HCT116 (cell line): ENCODE measurements around the gene ERVH48-1. TPM values are rescaled to one million over a fixed set of nuclear protein-coding genes. Genes with fewer than 3 reads are reported as not detected.
"Not testable (repeated sequence)": the region's sequence is repeated elsewhere in the genome, so short reads cannot be mapped to it uniquely, and the experiment has no call there.

Experiments used
- ATAC-seq: fragments of 200-7000 bp; cut with Tn5 transposase; 2 replicates; pipeline ENCODE4 v1.9.1; 2020; ENCODE audit warnings: mild to moderate bottlenecking, moderate library complexity
- BruUV-seq: library from RNA; stranded (reverse); fragments of 400-500 nt; replicated peaks from 2 replicates; lab custom pipeline; 2021; lab: Mats Ljungman, UMichigan
- CTCF ChIA-PET: fragments of 300-600 bp; sonication (Branson Sonifier 250); formaldehyde crosslinking; loops from one replicate; lab custom pipeline; 2021; ENCODE audit warnings: antibody characterized with exemption; lab: Charles Lee
- POLR2A ChIA-PET: fragments of 300-600, 350-600 bp; sonication (Branson Sonifier 250); formaldehyde crosslinking; loops from one replicate; lab custom pipeline; 2021; ENCODE audit warnings: antibody characterized with exemption; lab: Charles Lee
- RAD21 ChIA-PET, 2 experiments: fragments of 300-600 bp; sonication (Branson Sonifier 250); formaldehyde crosslinking; loops; one replicate each; lab custom pipeline; 2023; ENCODE audit warnings: low total read pairs in 2 of 2; ENCODE audit not compliant: uncharacterized antibody in 2 of 2, unreplicated experiment in 2 of 2, low non-redundant PET in 1 of 2; lab: Charles Lee
- DNase-seq: peaks from one replicate; pipeline ENCODE4 v3.0.0-alpha.2; 2010; ENCODE audit warnings: low read depth, low spot score
- H2AFZ ChIP-seq: fragments of 200-600 bp; shearing (Covaris generic), sonication (generic); 2 replicates; pipeline ENCODE4 v1.6.1; 2017; ENCODE audit warnings: low read depth, mixed run types, mixed read lengths, antibody characterized with exemption, low read length; ENCODE audit not compliant: poor library complexity, severe bottlenecking
- H3K27ac ChIP-seq: 2 replicates; pipeline ENCODE4 v1.5.1; 2012; ENCODE audit warnings: low read depth, low read length
- H3K27me3 ChIP-seq: fragments of 200-600 bp; sonication (generic); 2 replicates; pipeline ENCODE4 v1.6.1; 2016; ENCODE audit warnings: mixed run types, low read length, mixed read lengths; ENCODE audit not compliant: insufficient read depth
- H3K36me3 ChIP-seq, 2 experiments: fragments of 200-500 bp in 1 of 2; fragments of 200-600 bp in 1 of 2; sonication (Bioruptor generic) in 1 of 2; sonication (generic) in 1 of 2; 2 replicates each; pipeline versions ENCODE4 v1.5.1 to v1.6.1; 2014 to 2016; ENCODE audit warnings: low read length in 2 of 2, inconsistent platforms in 1 of 2, mixed read lengths in 1 of 2, mixed run types in 1 of 2; ENCODE audit not compliant: insufficient read depth in 2 of 2, control insufficient read depth in 1 of 2
- H3K4me1 ChIP-seq, 2 experiments: fragments of 200-600 bp in 1 of 2; sonication (generic) in 1 of 2; 2 replicates each; pipeline versions ENCODE4 v1.5.1 to v1.6.1; 2012 to 2017; ENCODE audit warnings: low read length in 2 of 2, inconsistent platforms in 1 of 2, mild to moderate bottlenecking in 1 of 2, mixed read lengths in 1 of 2, mixed run types in 1 of 2, moderate library complexity in 1 of 2; ENCODE audit not compliant: insufficient read depth in 2 of 2, control insufficient read depth in 1 of 2
- H3K4me2 ChIP-seq: fragments of 200-600 bp; sonication (generic); 2 replicates; pipeline ENCODE4 v1.6.1; 2017; ENCODE audit warnings: mixed run types, low read length, mixed read lengths
- H3K4me3 ChIP-seq, 2 experiments: fragments of 200-600 bp in 1 of 2; sonication (generic) in 1 of 2; replicated peaks in 1 of 2; 2 replicates each; pipeline ENCODE4 v1.5.1; 2011 to 2016; ENCODE audit warnings: low read length in 2 of 2, control low read depth in 1 of 2, low read depth in 1 of 2, mild to moderate bottlenecking in 1 of 2, mixed read lengths in 1 of 2, mixed run types in 1 of 2
- H3K79me2 ChIP-seq: fragments of 200-600 bp; sonication (generic); 2 replicates; pipeline ENCODE4 v1.6.1; 2017; ENCODE audit warnings: mild to moderate bottlenecking, mixed run types, low read length, moderate library complexity, mixed read lengths; ENCODE audit not compliant: insufficient read depth
- H3K9ac ChIP-seq: fragments of 200-600 bp; sonication (generic); 2 replicates; pipeline ENCODE4 v1.6.1; 2016; ENCODE audit warnings: low read length, mixed read lengths
- H3K9me2 ChIP-seq: fragments of 200-600 bp; sonication (generic), shearing (Covaris generic); 2 replicates; pipeline ENCODE4 v1.6.1; 2017; ENCODE audit warnings: mixed run types, mild to moderate bottlenecking, moderate library complexity; ENCODE audit not compliant: insufficient read depth
- H3K9me3 ChIP-seq, 2 experiments: fragments of 200-500 bp in 1 of 2; fragments of 200-600 bp in 1 of 2; sonication (Bioruptor generic) in 1 of 2; sonication (generic) in 1 of 2; 2 replicates each; pipeline ENCODE4 v1.6.1; 2014 to 2017; ENCODE audit warnings: low read length in 2 of 2, mixed read lengths in 2 of 2, inconsistent platforms in 1 of 2, low read depth in 1 of 2, mild to moderate bottlenecking in 1 of 2, mixed run types in 1 of 2, moderate library complexity in 1 of 2; ENCODE audit not compliant: control insufficient read depth in 1 of 2, insufficient read depth in 1 of 2
- H4K20me1 ChIP-seq: fragments of 200-600 bp; sonication (generic), shearing (Covaris generic); 2 replicates; pipeline ENCODE4 v1.6.1; 2017; ENCODE audit warnings: mixed run types, mild to moderate bottlenecking, moderate library complexity; ENCODE audit not compliant: insufficient read depth
- ATF3 ChIP-seq: IDR thresholded peaks from 2 replicates; pipeline ENCODE4 v1.6.1; 2012
- EZH2phosphoT487 ChIP-seq: fragments of 200-600 bp; IDR thresholded peaks from 2 replicates; pipeline ENCODE4 v1.6.1; 2018; ENCODE audit warnings: antibody characterized with exemption, borderline replicate concordance
- FOSL1 ChIP-seq: IDR thresholded peaks from 2 replicates; pipeline ENCODE4 v1.6.1; 2012; ENCODE audit warnings: low read depth
- MAX ChIP-seq: IDR thresholded peaks from 2 replicates; pipeline ENCODE4 v1.6.1; 2012
- POLR2A ChIP-seq: IDR thresholded peaks from 2 replicates; pipeline ENCODE4 v1.7.0; 2011; ENCODE audit warnings: borderline replicate concordance; ENCODE audit not compliant: insufficient read depth, insufficient read length; ENCODE audit errors: extremely low read depth
- POLR2AphosphoS5 ChIP-seq: IDR thresholded peaks from 2 replicates; pipeline ENCODE4 v1.6.1; 2011; ENCODE audit warnings: mild to moderate bottlenecking, low read depth, low read length, moderate library complexity
- ZNF274 ChIP-seq: fragments of 200-500 bp; sonication (Bioruptor generic); IDR thresholded peaks from 2 replicates; pipeline ENCODE4 v1.6.1; 2014; ENCODE audit warnings: mild to moderate bottlenecking, low read depth, low read length, inconsistent platforms
- intact Hi-C: fragments of 100-400 bp; cut with micrococcal nuclease; formaldehyde crosslinking; loops from 2 replicates; pipeline ENCODE4 v1.10.0; 2022
- total RNA-seq: library from RNA; stranded (reverse); gene quantifications from one replicate; pipeline ENCODE4 v1.2.1, GENCODE V29; 2021; ENCODE audit not compliant: unreplicated experiment

ERVH48-1 gene
- total RNA-seq, 1 experiment from 2014 or later = not detected

- no peaks in the 10 kb centered on the region for H4K20me1 ChIP-seq
- H3K27me3 ChIP-seq = no peaks in the 10 kb centered on the region
- H3K9me2 ChIP-seq = no peaks in the 10 kb centered on the region
- intact Hi-C loops = no loop called here
- no peak overlapping the region for H3K9ac ChIP-seq
- no peak for DNase-seq
- peaks cover 3 to 15% of the 10 kb centered on the region in 2 experiments; a peak in 2 of 4 replicates for H3K4me1 ChIP-seq
- H3K9me3 ChIP-seq = no peaks in the 10 kb centered on the region
- H2AFZ ChIP-seq = no peak overlapping the region
- H3K79me2 ChIP-seq = no peaks in the 10 kb centered on the region
- ChIA-PET RAD21 (no interaction called here), POLR2A (no interaction called here)
- H3K4me3 ChIP-seq = no peak overlapping the region
- H3K4me2 ChIP-seq = no peak overlapping the region
- no peaks in the 10 kb centered on the region for H3K36me3 ChIP-seq
- ATAC-seq = no peak
- TF ChIP-seq EZH2phosphoT487 (no peak), FOSL1 (no peak), POLR2AphosphoS5 (no peak), ZNF274 (no peak), POLR2A (no peak), ATF3 (no peak), MAX (no peak)
- TF ChIP-seq, all 23 proteins: peak for 0
- no peak overlapping the region for H3K27ac ChIP-seq
- BruUV-seq = no TSS peak
- CTCF ChIA-PET = no interaction called here
These were observed 12.7 kb upstream of the ERVH48-1 start for GRCh38 chr21:42937960-42938605.

DNA sequence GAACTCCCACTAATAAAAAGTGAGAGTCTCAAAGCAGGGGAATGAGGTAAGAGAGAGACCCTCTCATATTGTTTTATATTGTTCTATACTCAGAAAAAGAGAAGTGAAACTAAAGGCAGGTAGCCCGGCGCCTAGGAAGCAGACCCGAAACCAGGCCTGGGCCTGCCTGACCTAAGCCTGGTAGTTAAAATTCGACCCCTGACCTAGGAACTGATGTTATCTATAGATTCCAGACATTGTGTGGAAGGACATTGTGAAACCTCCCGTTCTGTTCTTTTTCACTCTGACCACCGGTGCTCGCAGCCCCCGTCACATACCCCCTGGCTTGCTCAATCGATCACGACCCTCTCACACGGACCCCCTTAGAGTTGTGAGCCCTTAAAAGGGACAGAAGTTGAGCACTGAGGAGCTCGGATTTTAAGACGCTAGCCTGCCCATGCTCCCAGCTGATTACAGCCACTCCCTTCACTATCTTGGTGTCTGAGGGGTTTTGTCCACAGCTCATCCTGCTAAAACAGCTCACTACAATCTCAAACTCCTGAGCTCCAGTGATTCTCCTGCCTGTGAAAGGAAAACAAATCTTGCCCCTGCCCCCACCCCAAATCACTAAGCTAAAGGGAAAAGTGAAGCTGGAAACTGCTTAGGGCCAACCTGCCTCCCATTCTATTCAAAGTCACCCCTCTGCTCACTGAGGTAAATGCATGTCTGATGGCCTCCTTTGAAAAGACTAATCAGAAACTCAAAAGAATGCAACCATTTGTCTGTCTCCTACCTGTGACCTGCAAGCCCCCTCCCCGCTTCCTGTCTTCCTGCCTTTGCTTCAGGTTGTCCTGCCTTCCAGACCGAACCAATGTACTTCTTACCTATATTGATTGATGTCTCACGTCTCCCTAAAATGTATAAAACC is 11.9 kb upstream of the ERVH48-1 start:
- ATAC-seq, BruUV-seq, H3K79me2 ChIP-seq, H2AFZ ChIP-seq, H3K27me3 ChIP-seq, POLR2A ChIA-PET, H3K27ac ChIP-seq, CTCF ChIA-PET, H3K4me1 ChIP-seq, H3K9me2 ChIP-seq, H3K9ac ChIP-seq, H3K9me3 ChIP-seq, H4K20me1 ChIP-seq, H3K4me2 ChIP-seq, DNase-seq, H3K4me3 ChIP-seq, RAD21 ChIA-PET, H3K36me3 ChIP-seq, intact Hi-C loops: not testable (repeated sequence)

GRCh38 chr21:42936360-42936759 is 10.9 kb upstream of the ERVH48-1 start:
- RAD21 ChIA-PET, H3K79me2 ChIP-seq, H3K27ac ChIP-seq, H2AFZ ChIP-seq, H4K20me1 ChIP-seq, H3K9me3 ChIP-seq, intact Hi-C loops, H3K27me3 ChIP-seq, CTCF ChIA-PET, BruUV-seq, H3K4me2 ChIP-seq, H3K4me1 ChIP-seq, H3K36me3 ChIP-seq, H3K9me2 ChIP-seq, ATAC-seq, H3K4me3 ChIP-seq, DNase-seq, POLR2A ChIA-PET, H3K9ac ChIP-seq: not testable (repeated sequence)
